Ascending aorta (tissue), 2 donors: ENCODE results near the gene LRFN4. TPM values are rescaled to one million over a fixed set of nuclear protein-coding genes. Genes with fewer than 3 reads are reported as not detected.

ENCODE experiments used
- DNase-seq, 2 donors: peaks; one replicate each; pipeline ENCODE4 v3.0.0-alpha.2; 2019; ENCODE audit warnings: low spot score in 2 of 2
- H3K27ac ChIP-seq, 2 donors: fragments of 200-600 bp; sonication (generic); one replicate each; pipeline ENCODE4 v1.5.1; 2016 to 2017; ENCODE audit warnings: mild to moderate bottlenecking in 1 of 2
- H3K27me3 ChIP-seq: fragments of 200-600 bp; sonication (generic); one replicate; pipeline ENCODE4 v1.5.1; 2017
- H3K36me3 ChIP-seq, 2 donors: fragments of 200-600 bp; sonication (generic); one replicate each; pipeline ENCODE4 v1.5.1; 2016
- H3K4me1 ChIP-seq, 2 donors: fragments of 200-600 bp; sonication (generic); one replicate each; pipeline ENCODE4 v1.5.1; 2016 to 2017; ENCODE audit warnings: mild to moderate bottlenecking in 1 of 2
- H3K4me3 ChIP-seq, 2 donors: fragments of 200-600 bp; sonication (generic); one replicate each; pipeline ENCODE4 v1.5.1; 2016 to 2017; ENCODE audit warnings: mild to moderate bottlenecking in 1 of 2
- H3K9me3 ChIP-seq, 2 donors: fragments of 200-600 bp; sonication (generic); one replicate each; pipeline ENCODE4 v1.5.1; 2016
- CTCF ChIP-seq, 3 experiments: fragments of 200-600 bp in 2 of 3; fragments of 450-650 bp in 1 of 3; sonication (generic) in 2 of 3; IDR thresholded peaks; one replicate each; pipeline ENCODE4 v1.5.1; 2016 to 2019; ENCODE audit warnings: antibody characterized with exemption in 3 of 3, mild to moderate bottlenecking in 1 of 3, moderate library complexity in 1 of 3
- intact Hi-C: fragments of 100-400 bp; cut with DNase I; formaldehyde crosslinking; loops from one replicate; pipeline ENCODE4 v1.15.1; 2023
- total RNA-seq: library from RNA; depleted of rRNA; stranded (reverse); fragments of >200 nt; gene quantifications from one replicate; pipeline ENCODE4 v1.1.0, GENCODE V29; 2016

Gene LRFN4
- total RNA-seq, 1 donor from 2014 or later = 60.5 TPM

DNA sequence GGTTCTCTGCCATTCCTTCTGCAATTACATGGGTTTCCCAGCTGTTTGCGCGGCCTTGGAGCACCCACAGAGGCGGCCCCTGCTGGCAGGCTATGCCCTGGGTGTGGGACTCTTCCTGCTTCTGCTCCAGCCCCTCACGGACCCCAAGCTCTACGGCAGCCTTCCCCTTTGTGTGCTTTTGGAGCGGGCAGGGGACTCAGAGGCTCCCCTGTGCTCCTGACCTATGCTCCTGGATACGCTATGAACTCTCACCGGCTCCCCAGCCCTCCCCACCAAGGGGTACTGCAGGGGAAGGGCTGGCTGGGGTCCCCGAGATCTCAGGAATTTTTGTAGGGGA, 11.0 kb upstream of the LRFN4 start:
- H3K4me1 ChIP-seq = peaks cover 12 to 23% of the 10 kb centered on the region in 2 donors
- no peak overlapping the region for H3K27ac ChIP-seq
- no peaks in the 10 kb centered on the region for H3K9me3 ChIP-seq
- TF ChIP-seq CTCF (IDR thresholded peaks at IDR 0.05) = no peak
- H3K27me3 ChIP-seq = no peaks in the 10 kb centered on the region
- DNase-seq = peak in 1 of 2 donors; percentile 58
- H3K36me3 ChIP-seq = peaks cover 9 to 33% of the 10 kb centered on the region in 2 donors
- H3K4me3 ChIP-seq = no peak overlapping the region
- intact Hi-C loops = no loop called here

GRCh38 chr11:66846671-66847091, 10.2 kb upstream of the LRFN4 start:
- no peak overlapping the region for H3K4me3 ChIP-seq
- H3K36me3 ChIP-seq = peaks cover 9 to 34% of the 10 kb centered on the region in 2 donors
- peaks cover 12 to 19% of the 10 kb centered on the region in 2 donors for H3K4me1 ChIP-seq
- DNase-seq = no peak
- intact Hi-C loops = no loop called here
- no peaks in the 10 kb centered on the region for H3K27me3 ChIP-seq
- H3K9me3 ChIP-seq = no peaks in the 10 kb centered on the region
- TF ChIP-seq CTCF (IDR thresholded peaks at IDR 0.05) = no peak
- no peak overlapping the region for H3K27ac ChIP-seq

DNA sequence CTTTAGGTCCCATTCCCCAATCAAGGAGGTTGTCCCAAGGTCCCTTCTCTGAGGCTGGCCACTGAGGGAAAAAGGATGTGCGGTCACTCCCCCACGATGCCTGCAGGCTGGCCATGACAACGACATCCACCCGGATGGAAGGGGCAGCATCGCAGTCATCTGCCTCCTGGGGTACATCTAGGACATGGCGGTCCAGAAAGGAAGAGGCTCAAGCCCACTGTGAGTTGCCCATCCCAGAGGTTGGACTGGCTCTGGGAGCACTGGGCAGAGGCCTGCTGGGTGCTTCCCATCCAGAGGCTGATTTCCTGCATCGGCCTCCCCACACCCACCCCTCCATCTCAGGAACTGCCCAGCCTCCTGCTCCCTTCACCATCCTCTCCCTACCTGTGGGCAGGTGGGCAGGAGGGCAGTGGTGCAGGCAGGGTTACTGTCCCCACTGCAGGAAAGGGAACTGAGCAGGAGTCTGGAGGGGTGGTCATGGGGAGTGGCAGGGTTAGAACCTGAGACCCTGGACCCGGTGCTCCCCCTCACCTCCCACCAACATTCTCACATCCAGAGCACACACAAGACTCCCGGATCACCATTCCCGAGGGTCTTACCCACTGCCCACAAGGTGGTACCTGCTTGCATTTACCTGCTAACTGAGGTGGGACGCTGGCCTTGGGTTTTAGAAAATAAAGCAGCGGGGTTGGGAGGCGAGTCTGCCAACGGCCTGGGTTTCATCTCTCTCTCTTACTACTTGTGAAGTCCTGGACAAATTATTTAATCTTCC, 9.2 kb upstream of the LRFN4 start:
- DNase-seq = peak in 1 of 2 donors; percentile 57
- Histone ChIP-seq H3K4me3 (no peak overlapping the region), H3K36me3 (peaks cover 9 to 34% of the 10 kb centered on the region in 2 donors), H3K27ac (no peak overlapping the region), H3K4me1 (peaks cover 4 to 11% of the 10 kb centered on the region in 2 donors), H3K9me3 (no peaks in the 10 kb centered on the region), H3K27me3 (no peaks in the 10 kb centered on the region)
- intact Hi-C loops = no loop called here
- TF ChIP-seq CTCF (IDR thresholded peaks at IDR 0.05) = no peak

DNA sequence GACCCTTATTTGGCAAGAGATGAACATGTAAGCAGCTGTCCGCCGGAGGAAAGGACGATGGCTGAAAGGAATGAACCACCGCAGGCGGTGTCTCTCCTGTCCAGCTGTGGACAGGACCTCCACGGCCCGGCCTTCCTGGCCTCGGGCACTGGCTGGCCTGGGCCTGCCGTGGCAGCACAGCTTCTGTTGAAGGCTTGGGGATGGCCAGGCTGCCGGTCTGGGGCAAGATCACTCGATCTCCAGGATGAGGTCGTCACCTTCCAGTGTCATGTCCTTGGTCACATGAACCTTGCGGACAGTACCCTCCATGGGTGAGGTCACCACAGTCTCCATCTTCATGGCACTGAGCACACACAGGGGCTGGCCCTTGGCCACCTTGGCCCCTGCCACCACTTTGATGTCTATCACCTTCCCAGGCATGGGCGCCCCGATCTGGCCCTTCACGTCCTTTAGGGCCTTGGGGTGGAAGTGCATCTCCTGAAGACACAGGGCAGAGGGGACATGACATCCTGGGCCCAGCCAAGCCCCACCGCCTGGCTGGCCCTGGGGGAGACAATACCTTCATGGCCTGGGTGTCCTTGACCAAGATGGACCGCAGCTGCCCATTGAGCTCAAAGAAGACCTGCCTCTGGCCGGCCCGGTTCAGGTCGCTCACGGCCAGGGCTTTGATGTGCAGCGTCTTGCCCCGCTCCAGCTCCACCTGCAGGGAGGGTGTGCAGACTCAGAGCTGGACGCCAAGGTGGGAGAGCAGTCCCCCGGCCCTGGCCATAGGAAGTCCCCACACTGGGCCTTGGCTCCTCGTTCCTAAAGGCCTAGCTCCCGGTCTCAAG, 8.0 kb upstream of the LRFN4 start:
- no peak for TF ChIP-seq CTCF (IDR thresholded peaks at IDR 0.05)
- Histone ChIP-seq H3K4me3 (no peak overlapping the region), H3K4me1 (peaks cover 4 to 9% of the 10 kb centered on the region in 2 donors), H3K27me3 (no peaks in the 10 kb centered on the region), H3K36me3 (peaks cover 9 to 34% of the 10 kb centered on the region in 2 donors), H3K27ac (no peak overlapping the region), H3K9me3 (no peaks in the 10 kb centered on the region)
- intact Hi-C loops = no loop called here
- peak in 1 of 2 donors; percentile 56 for DNase-seq

DNA sequence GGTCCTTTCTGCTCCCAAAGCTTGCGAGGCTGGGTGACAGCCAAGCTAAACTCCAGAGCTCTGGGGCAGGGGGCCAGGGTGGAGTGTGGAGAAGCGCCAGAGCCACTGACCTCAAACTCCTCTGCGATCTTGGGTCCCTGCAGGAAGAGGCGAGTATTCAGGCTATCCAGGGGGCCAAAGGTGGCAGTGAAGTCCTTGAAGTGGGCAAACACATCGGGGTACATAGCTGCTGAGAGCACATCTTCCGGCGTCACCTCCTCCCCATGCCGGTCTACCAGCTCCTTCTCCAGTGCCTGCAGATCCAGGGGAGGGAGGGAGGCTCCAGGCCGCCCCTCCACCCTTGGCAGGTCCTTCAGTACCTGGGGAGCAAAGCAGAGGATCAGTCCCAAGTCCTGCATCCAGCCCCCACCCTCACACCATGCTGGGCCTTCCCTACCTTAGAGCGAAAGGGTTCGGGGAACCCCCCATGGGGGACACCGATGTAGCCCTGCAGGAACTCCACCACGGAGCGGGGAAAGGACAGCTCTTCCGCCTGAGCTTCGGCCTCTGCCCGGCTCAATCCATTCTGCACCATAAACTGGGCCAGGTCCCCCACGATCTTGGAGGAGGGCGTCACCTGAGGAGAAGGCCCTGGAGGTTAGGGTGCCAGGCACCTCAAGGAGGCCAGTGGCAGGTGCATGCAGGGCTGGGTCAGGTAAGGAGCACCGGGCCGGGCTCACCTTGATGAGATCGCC, 7.2 kb upstream of the LRFN4 start:
- peak in 1 of 2 donors; percentile 59 for DNase-seq
- Histone ChIP-seq H3K4me1 (peaks cover 0 to 1% of the 10 kb centered on the region in 2 donors), H3K4me3 (no peak overlapping the region), H3K27ac (no peak overlapping the region), H3K9me3 (no peaks in the 10 kb centered on the region), H3K27me3 (no peaks in the 10 kb centered on the region), H3K36me3 (peaks cover 9 to 34% of the 10 kb centered on the region in 2 donors)
- intact Hi-C loops = no loop called here
- TF ChIP-seq CTCF (IDR thresholded peaks at IDR 0.05) = no peak
